ENCODE data around the gene PDE4DIP. TPM values are rescaled to one million over a fixed set of nuclear protein-coding genes. Genes with fewer than 3 reads are reported as not detected.
A peak's percentile ranks its signal among the peaks of the same experiment; 100 is the strongest.
"Not testable (repeated sequence)": the region's sequence is repeated elsewhere in the genome, so short reads cannot be mapped to it uniquely, and the experiment has no call there.

PDE4DIP gene
- total RNA-seq, 2 experiments from 2014 or later = 18.4 to 19.9 TPM

- CTCF ChIA-PET; H3K27me3 Mint-ChIP-seq (ENCODE audit: low read depth); intact Hi-C loops (cut with micrococcal nuclease); H3K9me3 Mint-ChIP-seq; H3K36me3 Mint-ChIP-seq (ENCODE audit: low read depth): not testable (repeated sequence)
- H3K4me1 Mint-ChIP-seq (ENCODE audit: low read depth) = peaks cover 13% of the 10 kb centered on the region
- peak; percentile 82 for DNase-seq
- peak overlapping the region; percentile 80 for H3K4me3 Mint-ChIP-seq
- H3K27ac Mint-ChIP-seq = peak overlapping the region; percentile 81
These were observed 107.4 kb downstream of the PDE4DIP start for GRCh38 chr1:148951336-148952227.

- intact Hi-C loops (cut with micrococcal nuclease); H3K36me3 Mint-ChIP-seq (ENCODE audit: low read depth); CTCF ChIA-PET; H3K9me3 Mint-ChIP-seq; H3K27me3 Mint-ChIP-seq (ENCODE audit: low read depth): not testable (repeated sequence)
- H3K4me3 Mint-ChIP-seq = peak overlapping the region; percentile 83
- DNase-seq = peak; percentile 72
- peak overlapping the region; percentile 81 for H3K27ac Mint-ChIP-seq
- H3K4me1 Mint-ChIP-seq (ENCODE audit: low read depth) = peaks cover 13% of the 10 kb centered on the region
These were observed 108.2 kb downstream of the PDE4DIP start for GRCh38 chr1:148952253-148952937.

- Mint-ChIP-seq H3K4me1 (ENCODE audit: low read depth) (peaks cover 13% of the 10 kb centered on the region), H3K4me3 (peak overlapping the region; percentile 83)
- CTCF ChIA-PET; H3K27me3 Mint-ChIP-seq (ENCODE audit: low read depth); H3K36me3 Mint-ChIP-seq (ENCODE audit: low read depth); H3K27ac Mint-ChIP-seq; H3K9me3 Mint-ChIP-seq; intact Hi-C loops (cut with micrococcal nuclease): not testable (repeated sequence)
- DNase-seq = peak; percentile 30
These were observed 108.8 kb downstream of the PDE4DIP start for GRCh38 chr1:148952938-148953616.

- Mint-ChIP-seq H3K4me1 (ENCODE audit: low read depth) (peaks cover 15% of the 10 kb centered on the region), H3K4me3 (peak overlapping the region; percentile 66)
- H3K27me3 Mint-ChIP-seq (ENCODE audit: low read depth); H3K36me3 Mint-ChIP-seq (ENCODE audit: low read depth); CTCF ChIA-PET; DNase-seq; intact Hi-C loops (cut with micrococcal nuclease); H3K27ac Mint-ChIP-seq; H3K9me3 Mint-ChIP-seq: not testable (repeated sequence)
These were observed 109.5 kb downstream of the PDE4DIP start for GRCh38 chr1:148953730-148954129.

- H3K27ac Mint-ChIP-seq; H3K27me3 Mint-ChIP-seq (ENCODE audit: low read depth); CTCF ChIA-PET; H3K9me3 Mint-ChIP-seq; H3K36me3 Mint-ChIP-seq (ENCODE audit: low read depth); intact Hi-C loops (cut with micrococcal nuclease); H3K4me1 Mint-ChIP-seq (ENCODE audit: low read depth); DNase-seq; H3K4me3 Mint-ChIP-seq: not testable (repeated sequence)
These were observed 114.1 kb downstream of the PDE4DIP start for GRCh38 chr1:148958343-148958742.

GRCh38 chr1:148960212-148961000, 116.2 kb downstream of the PDE4DIP start:
- H3K36me3 Mint-ChIP-seq (ENCODE audit: low read depth); H3K27me3 Mint-ChIP-seq (ENCODE audit: low read depth); H3K27ac Mint-ChIP-seq; H3K4me3 Mint-ChIP-seq; H3K4me1 Mint-ChIP-seq (ENCODE audit: low read depth); H3K9me3 Mint-ChIP-seq; DNase-seq; intact Hi-C loops (cut with micrococcal nuclease); CTCF ChIA-PET: not testable (repeated sequence)

- H3K9me3 Mint-ChIP-seq; DNase-seq; H3K27me3 Mint-ChIP-seq (ENCODE audit: low read depth); H3K4me1 Mint-ChIP-seq (ENCODE audit: low read depth); H3K4me3 Mint-ChIP-seq; CTCF ChIA-PET; H3K27ac Mint-ChIP-seq; intact Hi-C loops (cut with micrococcal nuclease); H3K36me3 Mint-ChIP-seq (ENCODE audit: low read depth): not testable (repeated sequence)
These were observed 118.1 kb downstream of the PDE4DIP start for GRCh38 chr1:148962127-148962857.

GRCh38 chr1:148966084-148966483, 121.9 kb downstream of the PDE4DIP start:
- CTCF ChIA-PET; H3K4me3 Mint-ChIP-seq; H3K4me1 Mint-ChIP-seq (ENCODE audit: low read depth): not testable (repeated sequence)

GRCh38 chr1:148967580-148967979, 123.4 kb downstream of the PDE4DIP start:
- H3K4me3 Mint-ChIP-seq; intact Hi-C loops (cut with micrococcal nuclease); CTCF ChIA-PET; H3K4me1 Mint-ChIP-seq (ENCODE audit: low read depth); H3K9me3 Mint-ChIP-seq; H3K36me3 Mint-ChIP-seq (ENCODE audit: low read depth); H3K27me3 Mint-ChIP-seq (ENCODE audit: low read depth); H3K27ac Mint-ChIP-seq; DNase-seq: not testable (repeated sequence)

More at GRCh38 chr1:148966084-148966483, 121.9 kb downstream of the PDE4DIP start:
- H3K27me3 Mint-ChIP-seq (ENCODE audit: low read depth); intact Hi-C loops (cut with micrococcal nuclease); DNase-seq; H3K27ac Mint-ChIP-seq; H3K36me3 Mint-ChIP-seq (ENCODE audit: low read depth); H3K9me3 Mint-ChIP-seq: not testable (repeated sequence)

GRCh38 chr1:148968682-148969081, 124.5 kb downstream of the PDE4DIP start:
- intact Hi-C loops (cut with micrococcal nuclease); H3K27me3 Mint-ChIP-seq (ENCODE audit: low read depth); H3K36me3 Mint-ChIP-seq (ENCODE audit: low read depth); H3K27ac Mint-ChIP-seq; H3K9me3 Mint-ChIP-seq; CTCF ChIA-PET; DNase-seq; H3K4me3 Mint-ChIP-seq; H3K4me1 Mint-ChIP-seq (ENCODE audit: low read depth): not testable (repeated sequence)

- H3K27ac Mint-ChIP-seq; H3K9me3 Mint-ChIP-seq; CTCF ChIA-PET; H3K36me3 Mint-ChIP-seq (ENCODE audit: low read depth); H3K4me1 Mint-ChIP-seq (ENCODE audit: low read depth); intact Hi-C loops (cut with micrococcal nuclease); H3K27me3 Mint-ChIP-seq (ENCODE audit: low read depth); H3K4me3 Mint-ChIP-seq; DNase-seq: not testable (repeated sequence)
These were observed 124.9 kb downstream of the PDE4DIP start for GRCh38 chr1:148969126-148969525.

All from activated naive CD4-positive, alpha-beta T cell treated with anti-CD3 and anti-CD28 coated beads for 36 hours (primary cell).